ENCODE measurements around the gene SGMS1. TPM values are rescaled to one million over a fixed set of nuclear protein-coding genes. Genes with fewer than 3 reads are reported as not detected.

SGMS1 gene
- total RNA-seq, 1 donor from 2014 or later: 25.0 TPM

- DNase-seq (ENCODE audit: low spot score, unreplicated experiment): no peak
- Mint-ChIP-seq H3K27me3 (no peaks in the 10 kb centered on the region), H3K27ac (no peak overlapping the region), H3K4me1 (ENCODE audit: low read depth) (peaks cover 1% of the 10 kb centered on the region), H3K9me3 (ENCODE audit: low read depth) (no peaks in the 10 kb centered on the region), H3K4me3 (ENCODE audit: low read depth) (no peak overlapping the region), H3K36me3 (ENCODE audit: insufficient read depth) (peaks cover 4% of the 10 kb centered on the region)
- TF ChIP-seq CTCF (IDR thresholded peaks at IDR 0.05; ENCODE audit: unreplicated experiment): no peak
Observed at GRCh38 chr10:50336140-50336539, 287.6 kb downstream of the SGMS1 start.

- Mint-ChIP-seq H3K36me3 (ENCODE audit: insufficient read depth) (peaks cover 4% of the 10 kb centered on the region), H3K27ac (no peak overlapping the region), H3K4me1 (ENCODE audit: low read depth) (peaks cover 1% of the 10 kb centered on the region), H3K9me3 (ENCODE audit: low read depth) (no peaks in the 10 kb centered on the region), H3K27me3 (no peaks in the 10 kb centered on the region), H3K4me3 (ENCODE audit: low read depth) (no peak overlapping the region)
- TF ChIP-seq CTCF (IDR thresholded peaks at IDR 0.05; ENCODE audit: unreplicated experiment): no peak
- DNase-seq (ENCODE audit: low spot score, unreplicated experiment): no peak
Observed at GRCh38 chr10:50335397-50335796, 288.4 kb downstream of the SGMS1 start.

GRCh38 chr10:50334273-50334672, 289.5 kb downstream of the SGMS1 start:
- Mint-ChIP-seq H3K36me3 (ENCODE audit: insufficient read depth) (no peaks in the 10 kb centered on the region), H3K27ac (peak overlapping the region; percentile 39), H3K4me1 (ENCODE audit: low read depth) (peaks cover 1% of the 10 kb centered on the region), H3K9me3 (ENCODE audit: low read depth) (no peaks in the 10 kb centered on the region), H3K4me3 (ENCODE audit: low read depth) (no peak overlapping the region), H3K27me3 (no peaks in the 10 kb centered on the region)
- no peak for TF ChIP-seq CTCF (IDR thresholded peaks at IDR 0.05; ENCODE audit: unreplicated experiment)
- DNase-seq (ENCODE audit: low spot score, unreplicated experiment): no peak

- no peak for DNase-seq (ENCODE audit: low spot score, unreplicated experiment)
- H3K9me3 Mint-ChIP-seq (ENCODE audit: low read depth): no peaks in the 10 kb centered on the region
- H3K27me3 Mint-ChIP-seq: no peaks in the 10 kb centered on the region
- no peaks in the 10 kb centered on the region for H3K36me3 Mint-ChIP-seq (ENCODE audit: insufficient read depth)
- no peak overlapping the region for H3K27ac Mint-ChIP-seq
- H3K4me3 Mint-ChIP-seq (ENCODE audit: low read depth): no peak overlapping the region
- H3K4me1 Mint-ChIP-seq (ENCODE audit: low read depth): peaks cover 1% of the 10 kb centered on the region
- TF ChIP-seq CTCF (IDR thresholded peaks at IDR 0.05; ENCODE audit: unreplicated experiment): no peak
Observed at GRCh38 chr10:50333872-50334271, 289.9 kb downstream of the SGMS1 start.

GRCh38 chr10:50332108-50332842, 291.5 kb downstream of the SGMS1 start:
- no peaks in the 10 kb centered on the region for H3K27me3 Mint-ChIP-seq
- DNase-seq (ENCODE audit: low spot score, unreplicated experiment): no peak
- H3K36me3 Mint-ChIP-seq (ENCODE audit: insufficient read depth): no peaks in the 10 kb centered on the region
- H3K27ac Mint-ChIP-seq: peak overlapping the region; percentile 29
- H3K4me1 Mint-ChIP-seq (ENCODE audit: low read depth): peaks cover 5% of the 10 kb centered on the region
- no peak overlapping the region for H3K4me3 Mint-ChIP-seq (ENCODE audit: low read depth)
- H3K9me3 Mint-ChIP-seq (ENCODE audit: low read depth): no peaks in the 10 kb centered on the region
- TF ChIP-seq CTCF (IDR thresholded peaks at IDR 0.05; ENCODE audit: unreplicated experiment): no peak

All from progenitor cell of endocrine pancreas (in vitro differentiated cells).